Measurements from ENCODE around the gene PCGF3.
"Not testable (repeated sequence)": the region's sequence is repeated elsewhere in the genome, so short reads cannot be mapped to it uniquely, and the experiment has no call there.

The PCGF3 gene

DNA sequence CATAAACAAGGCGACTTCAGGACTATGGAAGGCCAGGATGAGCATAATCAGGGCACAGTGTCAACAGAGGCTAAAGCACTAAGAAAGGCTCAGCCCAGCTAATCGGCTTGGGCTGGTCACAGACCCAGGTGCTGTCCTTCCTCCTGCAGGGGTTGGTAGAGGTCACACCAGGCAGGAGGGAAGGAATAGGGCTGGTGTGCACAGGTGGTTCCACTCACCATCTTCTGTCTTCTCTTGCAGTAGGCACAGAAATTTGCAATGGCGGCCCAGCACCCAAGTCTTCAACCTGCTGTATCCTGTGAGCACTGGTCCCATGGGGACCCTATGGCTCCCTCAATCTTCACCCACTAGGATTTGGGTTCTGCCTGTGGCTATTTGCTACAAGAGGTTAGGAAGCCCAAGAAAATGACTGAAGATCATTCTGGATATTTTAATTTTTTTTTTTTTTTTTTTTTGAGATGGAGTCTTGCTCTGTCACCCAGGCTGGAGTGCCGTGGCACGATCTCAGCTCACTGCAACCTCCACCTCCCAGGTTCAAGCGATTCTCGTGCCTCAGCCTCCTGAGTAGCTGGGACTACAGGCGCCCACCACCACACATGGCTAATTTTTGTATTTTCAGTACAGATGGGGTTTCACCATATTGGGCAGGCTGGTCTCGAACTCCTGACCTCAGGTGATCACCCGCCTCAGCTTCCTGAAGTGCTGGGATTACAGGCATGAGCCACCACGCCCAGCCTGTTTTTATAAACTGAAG is 35.6 kb upstream of the PCGF3 start:
- not testable (repeated sequence) for DNase-seq

DNA sequence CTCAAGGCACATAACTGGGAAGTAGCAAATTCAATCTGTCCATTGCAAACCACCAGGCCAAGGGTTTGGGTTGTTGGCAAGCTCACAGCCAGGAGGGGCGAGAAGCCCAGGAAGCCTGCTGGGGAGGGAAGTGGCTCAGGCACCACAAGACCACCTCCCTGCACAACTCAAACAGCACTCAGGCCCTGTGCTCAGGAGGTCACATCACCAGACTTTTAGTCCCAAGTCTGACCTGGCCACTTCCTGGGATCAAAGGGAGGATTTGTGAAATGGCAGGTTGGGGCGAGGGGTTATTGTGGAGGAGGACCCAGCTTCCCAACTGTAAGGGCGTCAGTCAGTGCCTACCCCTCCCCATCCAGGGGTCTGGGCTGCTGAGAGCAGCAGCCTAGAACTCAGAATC is 33.9 kb upstream of the PCGF3 start:
- DNase-seq: no peak

DNA sequence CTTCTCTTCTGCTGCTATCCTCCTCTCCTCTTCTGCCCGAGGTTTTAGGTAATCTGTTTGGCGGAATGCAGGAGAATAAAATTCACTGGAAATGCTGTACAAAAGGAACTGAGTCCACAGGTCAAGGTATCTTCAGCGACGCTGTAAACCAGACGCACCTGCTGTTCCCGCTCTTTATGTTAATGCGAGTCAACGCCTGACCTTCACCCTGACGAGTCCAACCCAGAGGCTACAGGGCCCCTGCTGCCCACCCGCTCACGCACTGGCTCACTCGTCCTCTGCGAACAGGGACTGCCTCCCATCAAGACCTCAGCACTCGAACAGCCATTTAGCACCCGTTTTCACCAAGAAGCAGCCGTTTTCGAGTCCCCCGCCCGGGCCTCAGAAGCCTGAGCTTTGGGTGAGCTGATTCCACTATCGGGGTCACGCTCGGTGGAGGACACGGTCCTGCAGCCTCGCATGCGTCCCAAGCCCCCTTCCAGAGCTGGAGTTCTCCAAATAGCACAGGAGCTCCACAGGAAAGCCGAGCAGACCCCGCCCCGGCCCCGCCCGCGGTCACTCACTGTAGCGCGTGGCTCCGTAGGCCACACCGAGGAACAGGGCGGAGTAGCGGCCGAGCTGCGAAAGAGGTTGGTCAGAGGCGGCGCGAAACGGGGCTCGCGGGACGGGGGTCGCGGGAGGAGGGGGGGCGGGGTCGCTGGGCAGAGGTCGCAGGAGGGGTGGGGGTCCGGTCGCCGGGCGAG is 32.1 kb upstream of the PCGF3 start:
- DNase-seq: peak; percentile 33

DNA sequence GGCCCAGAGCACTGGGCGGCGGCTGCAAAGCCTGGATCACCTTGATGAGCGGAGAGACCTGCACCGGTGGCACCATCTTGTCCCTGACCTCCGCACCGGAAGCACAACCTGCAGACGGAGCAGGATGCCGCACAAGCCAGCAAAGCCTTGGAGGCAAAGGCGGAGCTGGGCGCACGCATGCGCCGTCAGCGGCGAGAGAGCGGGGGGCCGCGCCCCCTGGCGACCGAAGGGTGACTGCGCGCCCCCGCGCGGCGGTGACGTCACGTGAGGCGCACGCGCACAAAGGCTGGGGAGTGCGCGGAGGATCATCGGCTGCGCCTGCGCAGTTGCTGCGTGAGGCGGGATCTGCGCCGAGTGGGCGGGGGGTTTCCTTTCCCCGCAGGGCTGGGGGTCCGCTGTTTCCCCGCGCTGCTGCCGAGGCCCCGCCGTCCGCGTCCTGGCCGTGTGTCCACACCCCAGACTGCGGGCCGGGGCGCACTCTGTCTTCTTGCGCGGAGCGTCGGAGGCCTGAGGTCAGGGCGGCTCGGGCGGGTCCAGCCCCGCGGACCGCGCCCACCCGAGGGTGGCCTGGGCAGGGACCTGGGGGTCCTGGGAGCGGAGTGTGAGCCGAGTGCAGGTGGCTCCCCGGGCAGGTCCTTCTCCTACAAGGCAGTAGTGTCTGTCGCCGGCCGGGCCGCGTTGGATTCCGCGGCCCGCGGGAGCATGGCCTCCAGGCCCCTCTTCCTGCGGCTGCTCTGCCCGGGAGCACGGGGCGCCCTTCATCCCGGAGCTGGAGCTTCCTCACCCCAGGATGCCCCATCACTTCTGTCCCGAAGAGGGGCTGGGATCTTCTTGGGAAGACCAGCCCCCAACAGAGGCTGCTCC is 31.2 kb upstream of the PCGF3 start, which contains the start of the genes ATP5ME and MYL5:
TSS of gene ATP5ME (minus strand) at position 105 of the 864 bp plus-strand sequence. CDS start at position 76, 29 bp downstream.
TSS of gene MYL5 (plus strand) at position 371 of the 864 bp plus-strand sequence. CDS start 3,485 bp downstream, outside the sequence.
- DNase-seq: peak; percentile 97

DNA sequence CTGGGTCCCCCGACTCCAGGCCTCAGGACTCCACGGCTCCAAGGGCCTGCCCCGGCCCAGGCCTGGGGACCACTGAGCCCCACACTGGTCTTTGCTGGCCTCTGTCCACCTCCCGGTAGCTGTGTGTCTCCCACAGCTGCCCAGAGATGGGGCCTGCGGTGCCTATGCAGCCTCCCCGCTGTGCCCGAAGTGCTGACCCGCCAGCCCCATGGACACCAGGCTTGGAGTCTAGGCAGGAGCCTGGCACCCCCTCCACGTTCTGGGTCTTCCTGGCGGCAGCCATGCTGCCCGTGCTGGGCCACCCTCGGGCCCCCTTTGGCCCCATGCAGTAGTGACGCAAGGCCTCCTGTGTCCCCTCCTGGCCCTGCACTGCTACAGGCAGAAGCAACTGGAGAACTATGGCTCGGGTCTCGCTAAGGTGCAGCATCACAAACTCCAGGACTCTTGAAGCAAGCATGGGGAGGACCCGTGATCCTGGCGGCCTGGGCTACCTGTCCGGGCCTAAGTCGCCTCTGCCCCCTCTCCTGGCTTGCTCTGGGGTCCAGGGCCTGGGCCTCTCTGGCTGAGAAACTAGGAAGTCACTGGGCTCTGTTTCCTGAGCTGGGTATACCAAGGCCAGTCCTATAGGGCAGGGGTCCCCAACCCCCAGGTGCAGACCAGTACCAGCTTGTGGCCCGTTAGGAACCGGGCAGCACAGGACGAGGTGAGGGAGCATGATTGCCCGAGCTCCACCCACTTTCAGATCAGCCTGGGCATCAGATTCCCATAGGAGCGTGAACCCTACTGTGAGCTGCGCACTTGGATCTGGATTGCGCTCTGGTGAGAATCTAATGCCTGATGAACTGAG is 30.4 kb upstream of the PCGF3 start:
- DNase-seq: peak; percentile 47

DNA sequence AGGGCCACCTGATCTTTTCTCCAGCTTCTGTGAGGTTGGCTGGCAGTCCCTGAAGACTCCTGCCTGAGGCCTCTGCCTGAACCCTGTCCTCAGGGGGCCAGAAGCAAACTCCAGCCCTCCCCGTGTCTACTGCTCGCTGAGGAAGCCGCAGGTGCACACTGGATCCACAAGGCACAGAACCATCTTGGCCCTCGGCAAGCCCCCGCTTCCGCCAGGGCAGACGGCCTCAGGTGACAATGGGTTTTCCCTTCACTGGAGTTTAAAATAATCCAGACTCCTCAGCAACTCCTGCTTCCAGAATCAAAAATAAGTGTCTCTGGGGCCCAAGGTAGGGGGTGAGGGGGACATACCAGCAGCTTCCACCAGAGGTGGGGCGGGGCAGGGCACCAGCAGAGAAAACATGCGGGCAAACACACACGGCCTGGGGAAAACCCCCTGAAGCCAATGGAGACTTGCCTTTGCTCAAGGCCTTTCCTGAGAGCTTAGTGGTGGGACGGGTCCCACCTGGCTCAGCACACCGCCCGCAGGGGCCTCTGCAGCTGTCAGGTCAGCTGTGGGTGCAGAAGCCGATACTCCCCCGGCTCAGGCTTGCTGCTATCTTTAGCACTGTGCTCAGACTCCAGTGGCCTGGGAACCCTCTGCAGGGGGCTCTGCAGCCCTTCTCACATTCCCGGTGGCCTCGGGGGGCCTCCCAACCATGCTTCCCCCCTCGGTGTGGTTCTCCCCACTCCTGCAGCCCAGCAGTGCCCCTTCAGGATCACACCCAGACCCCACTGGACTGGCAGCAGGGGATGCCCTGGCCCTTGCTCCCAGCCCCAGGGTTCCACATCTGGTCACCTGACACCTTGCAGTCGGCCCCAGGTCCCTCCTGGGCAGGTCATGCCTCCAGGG is 29.4 kb upstream of the PCGF3 start:
- DNase-seq: no peak

DNA sequence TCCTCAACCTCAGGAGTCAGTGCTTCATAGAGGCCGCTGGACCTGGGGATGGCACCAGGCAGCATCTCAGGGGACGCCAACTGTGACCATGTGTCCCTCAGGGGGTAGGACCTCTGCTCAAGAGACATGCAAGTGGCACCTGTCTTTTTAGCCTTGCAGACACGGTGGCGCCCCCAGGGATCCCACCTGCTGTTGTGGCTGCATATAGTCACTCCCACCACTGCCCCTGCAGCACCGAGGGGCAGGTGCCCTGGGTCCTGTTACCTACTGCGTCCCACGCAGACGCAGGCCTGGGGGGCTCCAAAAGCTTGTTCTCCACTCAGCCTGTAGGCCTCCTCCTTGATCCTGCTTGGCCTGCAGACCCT is 28.8 kb upstream of the PCGF3 start:
- DNase-seq: no peak

DNA sequence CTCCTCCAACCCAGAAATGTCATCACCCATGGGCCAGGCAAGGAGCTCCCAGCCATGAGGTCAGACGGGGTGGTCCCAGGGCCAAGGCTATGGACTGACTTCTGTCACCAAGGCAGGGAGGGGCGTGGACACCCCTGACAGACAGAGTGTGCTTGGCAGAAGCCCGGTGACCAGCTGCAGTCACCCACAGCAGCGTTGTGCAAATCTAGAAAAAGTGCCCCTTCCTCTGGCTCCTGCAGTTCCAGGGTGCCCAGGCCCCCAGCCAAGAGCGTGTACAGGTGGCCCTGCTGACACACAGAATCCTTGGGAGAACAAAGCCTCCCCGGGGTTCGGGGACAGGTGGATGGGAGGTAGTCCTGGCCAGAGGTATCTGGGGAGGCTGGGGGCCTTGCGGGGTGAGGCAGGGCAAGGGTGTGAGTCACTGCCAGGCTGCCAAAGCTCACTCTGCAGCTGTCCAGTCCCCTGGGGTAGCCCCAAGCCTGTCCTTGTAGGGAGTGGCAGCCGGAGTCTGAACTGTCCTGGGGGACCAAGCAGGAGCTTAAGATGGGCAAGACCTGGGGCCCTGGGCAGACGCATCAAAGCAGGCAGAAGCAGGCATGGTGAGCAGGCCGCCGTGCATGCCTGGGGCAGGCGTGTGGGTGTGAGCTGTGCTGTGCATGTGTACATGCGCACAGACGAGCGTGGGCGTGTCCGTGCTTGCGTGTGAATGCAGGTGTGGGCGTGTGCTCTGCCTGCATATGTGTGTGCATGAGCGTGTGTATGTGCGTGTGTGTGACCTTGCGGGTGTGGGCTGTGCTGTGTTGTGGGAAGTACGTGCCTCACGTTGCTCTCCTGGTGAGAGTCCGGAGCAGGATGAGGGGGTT is 28.0 kb upstream of the PCGF3 start:
- DNase-seq: no peak

DNA sequence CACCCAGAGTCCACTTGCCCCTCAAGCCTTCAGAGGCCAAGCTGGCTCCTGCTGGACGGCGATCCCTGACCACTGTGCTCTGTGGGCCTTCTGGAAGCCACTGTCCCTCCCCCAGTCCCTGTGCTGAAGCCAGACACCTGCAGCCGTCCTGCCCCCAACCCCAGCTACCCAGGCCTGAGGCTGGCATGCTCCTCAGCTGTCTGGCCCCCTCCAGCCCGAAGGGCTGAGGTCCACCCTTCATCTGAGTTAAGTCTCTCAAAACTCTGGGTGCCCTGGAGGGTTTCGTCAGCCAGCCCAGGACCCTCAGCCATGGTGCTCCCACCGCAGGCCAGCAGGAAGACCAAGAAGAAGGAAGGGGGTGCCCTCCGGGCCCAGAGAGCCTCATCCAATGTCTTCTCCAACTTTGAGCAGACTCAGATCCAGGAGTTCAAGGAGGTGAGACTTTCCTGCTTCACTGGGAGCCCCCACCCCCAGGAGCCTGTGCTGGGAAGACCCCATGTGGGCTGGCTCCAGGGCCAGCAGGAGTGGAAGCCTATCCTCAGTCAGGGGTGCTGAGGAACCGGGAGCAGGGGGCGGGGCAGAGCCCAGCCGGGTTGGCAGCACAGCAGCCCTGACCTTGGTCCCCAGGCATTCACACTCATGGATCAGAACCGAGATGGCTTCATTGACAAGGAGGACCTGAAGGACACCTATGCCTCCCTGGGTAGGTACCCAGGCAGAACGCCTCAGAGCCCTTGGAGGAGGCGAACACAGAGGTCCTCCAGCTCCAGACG is 27.1 kb upstream of the PCGF3 start:
- no peak for DNase-seq

DNA sequence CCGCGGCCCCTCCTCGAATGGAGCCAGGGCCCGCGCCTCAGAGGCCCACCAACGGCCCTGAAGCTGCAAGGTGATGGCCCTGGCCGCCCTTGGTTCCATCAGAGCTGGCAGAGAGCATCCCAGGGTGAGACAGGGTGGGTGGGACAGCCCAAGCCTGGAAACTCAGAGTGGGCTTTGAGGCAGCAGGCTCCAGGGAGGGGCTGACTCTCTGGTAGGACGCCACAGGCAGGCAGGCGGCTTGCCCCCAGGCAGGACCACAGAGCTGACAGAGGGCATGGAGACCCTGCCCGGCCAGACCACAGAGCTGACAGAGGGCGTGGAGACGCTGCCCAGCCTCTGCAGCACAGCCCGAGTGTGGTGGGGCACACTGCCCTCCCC is 26.5 kb upstream of the PCGF3 start:
- no peak for DNase-seq

DNA sequence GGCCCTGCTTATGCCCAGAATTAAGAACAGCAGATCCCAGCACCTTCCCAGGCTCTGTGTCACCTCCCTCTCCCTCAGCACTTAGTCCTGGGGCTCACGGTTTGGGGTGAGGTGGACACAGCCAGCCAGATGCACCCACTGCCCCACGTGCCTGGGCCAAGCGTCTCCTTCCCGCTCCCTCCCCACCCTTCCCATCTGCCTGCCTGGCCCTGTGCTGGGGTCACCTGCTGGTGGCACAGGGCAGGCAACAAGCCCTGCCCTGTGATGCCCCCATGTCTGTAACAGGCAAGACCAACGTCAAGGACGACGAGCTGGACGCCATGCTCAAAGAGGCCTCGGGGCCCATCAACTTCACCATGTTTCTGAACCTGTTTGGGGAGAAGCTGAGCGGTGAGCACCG is 26.0 kb upstream of the PCGF3 start:
- no peak for DNase-seq

DNA sequence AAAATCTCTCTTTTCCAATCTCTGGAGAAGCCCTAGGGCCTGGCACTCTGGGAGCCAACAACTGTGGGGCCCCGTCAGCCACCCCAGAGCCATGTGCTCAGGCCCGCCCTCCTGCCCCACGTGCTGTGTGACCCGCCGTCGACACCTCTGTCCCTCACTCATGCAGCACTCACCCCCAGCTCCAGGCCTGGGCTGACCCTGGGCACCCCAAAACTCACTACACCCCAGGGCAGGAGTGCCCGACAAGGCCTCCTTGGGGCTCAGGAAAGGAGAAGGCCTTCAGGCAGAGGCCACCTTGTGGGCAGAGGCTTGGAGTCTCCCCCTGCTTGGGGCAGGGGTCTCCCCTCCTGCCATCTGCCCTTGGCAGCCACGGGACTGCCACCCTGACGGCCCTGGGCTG is 25.5 kb upstream of the PCGF3 start:
- no peak for DNase-seq

DNA sequence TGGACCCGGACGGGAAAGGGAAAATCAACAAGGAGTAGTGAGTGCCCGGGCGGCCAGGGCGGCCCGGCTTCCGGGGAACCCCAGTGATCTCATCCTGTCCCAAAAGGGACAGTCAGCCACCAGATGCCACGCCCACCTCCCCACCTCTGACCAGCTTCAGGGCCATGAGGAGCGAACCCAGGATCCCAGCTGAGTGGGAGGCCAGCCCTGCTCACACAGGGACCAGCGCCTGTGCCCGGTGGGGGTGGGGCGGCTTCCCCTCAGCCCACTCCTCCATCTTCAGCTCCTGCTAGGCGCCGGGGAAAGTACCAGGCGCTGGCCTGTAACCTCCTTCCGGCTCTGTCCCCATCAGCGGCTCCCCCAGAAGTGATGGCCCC is 25.1 kb upstream of the PCGF3 start:
- DNase-seq: no peak

DNA sequence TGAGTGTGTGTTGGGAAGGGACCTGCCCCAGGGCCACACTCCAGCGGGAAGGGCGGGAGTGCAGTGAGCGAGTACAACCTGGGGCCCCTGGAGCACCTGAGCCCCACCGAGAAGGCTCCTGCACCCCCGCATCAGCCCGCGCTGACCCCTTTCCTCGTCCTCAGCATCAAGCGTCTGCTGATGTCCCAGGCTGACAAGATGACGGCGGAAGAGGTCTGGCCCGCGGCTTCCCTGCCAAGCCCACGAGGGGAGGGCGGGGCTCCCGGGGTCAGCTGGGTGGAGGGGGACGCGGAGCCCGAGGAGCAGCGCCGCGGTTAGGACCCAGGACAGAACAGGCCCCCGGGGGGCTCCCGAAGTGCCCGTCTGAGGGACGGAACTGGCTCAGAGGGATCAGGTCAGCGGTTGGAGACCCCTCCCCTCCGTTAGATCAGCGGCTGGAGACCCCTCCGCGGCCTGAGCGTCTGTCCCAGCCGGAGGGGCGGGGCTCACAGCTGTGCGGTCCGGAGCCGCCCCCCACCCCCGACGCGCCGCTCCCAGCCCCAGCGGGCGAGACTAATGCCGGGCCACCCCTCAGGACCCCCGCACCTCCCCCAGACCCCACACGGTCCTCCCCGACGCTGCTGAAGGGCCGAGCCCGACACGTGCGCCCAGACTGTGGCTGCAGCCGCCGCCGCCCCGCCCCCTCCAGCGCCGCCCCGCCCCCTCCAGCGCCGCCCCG is 24.5 kb upstream of the PCGF3 start:
- DNase-seq: peak; percentile 49

DNA sequence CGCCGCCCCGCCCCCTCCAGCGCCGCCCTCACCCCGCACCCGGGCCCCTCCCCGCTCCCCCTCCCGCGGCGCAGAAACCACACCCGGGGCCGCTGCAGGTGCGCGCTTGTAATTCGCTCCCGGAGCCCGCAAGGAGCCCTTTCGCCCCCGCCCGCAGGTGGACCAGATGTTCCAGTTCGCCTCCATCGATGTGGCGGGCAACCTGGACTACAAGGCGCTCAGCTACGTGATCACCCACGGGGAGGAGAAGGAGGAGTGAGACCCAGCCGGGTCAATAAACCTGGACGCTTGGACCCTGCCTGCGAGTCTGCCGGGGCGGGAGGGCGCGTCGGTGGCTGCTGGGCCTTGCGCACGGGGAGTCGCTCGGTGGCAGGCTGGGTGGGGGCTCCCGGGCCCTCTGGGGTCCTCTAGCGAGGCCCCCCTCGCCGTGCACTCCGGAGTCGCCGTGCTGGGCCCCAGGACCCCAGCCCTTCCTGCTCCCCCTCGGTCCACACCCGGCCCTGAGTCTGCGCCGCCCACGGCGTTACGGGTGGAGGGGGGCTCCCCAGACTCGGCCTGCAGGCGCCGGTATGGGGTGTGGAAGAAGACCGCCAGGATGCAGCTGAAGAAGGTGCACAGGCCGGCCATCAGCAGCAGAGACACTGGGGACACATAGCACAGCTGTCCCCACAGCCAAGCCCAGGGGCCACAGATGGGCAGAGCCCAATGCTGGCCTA is 23.7 kb upstream of the PCGF3 start:
- DNase-seq: peak; percentile 15

DNA sequence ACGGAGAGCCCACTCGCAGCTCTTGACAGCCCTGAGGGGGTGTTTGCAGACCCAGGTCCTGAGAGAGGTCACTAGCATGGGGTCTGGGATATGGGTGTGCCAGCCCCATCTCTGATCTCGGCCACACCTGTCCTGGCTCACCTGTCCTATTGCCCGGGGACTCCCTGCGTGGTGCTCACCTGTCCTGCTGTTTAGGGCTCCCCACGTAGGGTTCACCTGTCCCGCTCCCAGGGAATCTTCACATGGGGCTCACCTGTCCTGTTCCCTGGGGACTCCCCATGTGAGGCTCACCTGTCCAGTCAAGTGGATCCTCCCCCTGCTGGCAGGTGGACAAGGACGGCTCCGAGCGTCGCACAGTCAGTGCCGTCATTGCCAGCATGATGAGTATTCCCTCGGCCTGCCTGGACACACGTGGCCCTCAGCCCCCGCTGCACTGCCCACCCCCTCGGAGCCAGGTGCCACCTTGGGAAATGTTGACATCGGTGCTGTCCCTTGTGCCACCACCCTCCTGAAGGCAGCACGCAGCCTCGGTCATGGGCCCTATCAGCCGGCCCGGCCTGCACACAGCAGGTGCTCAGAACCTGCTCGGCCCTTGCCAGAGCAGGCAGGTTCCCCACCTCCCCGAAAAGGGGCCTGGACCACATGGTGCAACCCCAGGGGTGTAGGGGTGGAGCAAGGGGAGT is 23.0 kb upstream of the PCGF3 start:
- no peak for DNase-seq

DNA sequence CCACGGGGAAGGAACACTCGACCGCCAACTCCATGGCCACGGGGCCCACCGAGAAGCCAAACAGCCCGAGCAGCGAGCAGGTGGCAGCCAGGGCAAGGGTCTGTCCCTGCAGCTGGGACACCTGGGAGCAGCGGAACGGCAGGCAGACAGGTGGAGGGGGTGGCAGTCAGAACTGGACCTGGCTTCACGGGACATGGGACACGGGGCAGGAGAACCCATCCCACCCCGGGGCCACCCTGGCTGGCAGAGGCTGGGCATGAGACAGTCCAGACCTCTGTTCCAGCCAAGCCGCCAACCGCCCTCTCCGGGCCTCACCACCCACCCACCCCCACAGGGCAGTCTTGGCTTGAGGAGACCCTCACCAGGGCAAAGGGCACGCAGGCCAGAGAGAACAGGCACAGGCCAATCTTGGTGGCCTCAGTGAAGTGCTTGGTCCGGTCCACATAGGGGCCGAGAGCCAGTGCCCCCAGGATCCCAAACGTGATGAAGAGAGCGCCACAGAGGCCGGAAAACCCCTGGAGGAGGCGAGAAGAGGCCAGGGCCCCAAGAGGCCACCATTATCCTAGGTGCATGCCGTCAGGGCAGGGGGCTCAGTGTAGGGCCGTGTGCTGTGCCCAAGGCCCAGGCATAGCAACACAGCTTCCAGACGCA is 22.3 kb upstream of the PCGF3 start:
- DNase-seq: no peak
